HEK293 (cell line): ENCODE data around the gene RRN3.
"Not testable (repeated sequence)": the region's sequence is repeated elsewhere in the genome, so short reads cannot be mapped to it uniquely, and the experiment has no call there.

ENCODE experiments used
- BCL11A ChIP-seq: fragments of 450-650 bp; formaldehyde crosslinking; IDR thresholded peaks from 2 replicates; pipeline ENCODE4 v1.5.1; 2016; ENCODE audit warnings: low read depth, missing biosample characterization, missing genetic modification characterization
- TF ChIP-seq, protein P1 (sequence below): fragments of 450-650 bp; formaldehyde crosslinking; IDR thresholded peaks from 2 replicates; pipeline ENCODE4 v1.5.1; 2016; ENCODE audit warnings: missing biosample characterization, missing genetic modification characterization, low read depth

DNA sequence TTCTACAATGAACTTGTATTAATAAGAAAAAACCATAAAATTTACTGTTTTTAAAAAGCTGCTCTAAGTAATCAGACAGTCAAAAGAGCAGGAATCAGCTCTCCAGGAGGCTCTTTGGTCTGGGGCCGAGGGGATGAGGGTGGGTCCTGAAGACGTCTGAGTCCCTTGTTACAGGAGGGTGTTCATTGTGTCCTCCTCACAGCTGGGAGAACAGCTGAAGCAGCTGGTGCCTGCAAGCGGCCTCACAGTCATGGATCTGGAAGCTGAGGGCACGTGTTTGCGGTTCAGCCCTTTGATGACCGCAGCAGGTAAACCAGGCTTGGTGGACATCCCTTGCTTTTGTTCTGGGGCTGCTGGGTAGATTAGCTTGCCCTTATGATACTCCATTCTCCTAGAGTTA is 64.3 kb downstream of the RRN3 start:
- not testable (repeated sequence) for TF ChIP-seq BCL11A (tag by site-specific recombination)
- TF ChIP-seq, protein P1, sequence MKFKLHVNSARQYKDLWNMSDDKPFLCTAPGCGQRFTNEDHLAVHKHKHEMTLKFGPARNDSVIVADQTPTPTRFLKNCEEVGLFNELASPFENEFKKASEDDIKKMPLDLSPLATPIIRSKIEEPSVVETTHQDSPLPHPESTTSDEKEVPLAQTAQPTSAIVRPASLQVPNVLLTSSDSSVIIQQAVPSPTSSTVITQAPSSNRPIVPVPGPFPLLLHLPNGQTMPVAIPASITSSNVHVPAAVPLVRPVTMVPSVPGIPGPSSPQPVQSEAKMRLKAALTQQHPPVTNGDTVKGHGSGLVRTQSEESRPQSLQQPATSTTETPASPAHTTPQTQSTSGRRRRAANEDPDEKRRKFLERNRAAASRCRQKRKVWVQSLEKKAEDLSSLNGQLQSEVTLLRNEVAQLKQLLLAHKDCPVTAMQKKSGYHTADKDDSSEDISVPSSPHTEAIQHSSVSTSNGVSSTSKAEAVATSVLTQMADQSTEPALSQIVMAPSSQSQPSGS = not testable (repeated sequence)
